Keratinocyte (primary cell): ENCODE measurements around the gene NHERF2. TPM values are rescaled to one million over a fixed set of nuclear protein-coding genes. Genes with fewer than 3 reads are reported as not detected.
A peak's percentile ranks its signal among the peaks of the same experiment; 100 is the strongest.

ENCODE experiments used
- DNase-seq: peaks from one replicate; pipeline ENCODE4 v3.0.0-alpha.2; 2011; ENCODE audit warnings: low read depth, missing footprints, low spot score
- FAIRE-seq: peaks from 2 replicates; lab custom pipeline; 2011; peaks lifted over from hg19 to GRCh38; lab: Jason Lieb, UNC
- H2AFZ ChIP-seq: 2 replicates; pipeline ENCODE4 v1.6.0; 2012; ENCODE audit warnings: low read length, control low read depth, inconsistent platforms; ENCODE audit not compliant: control insufficient read depth
- H3K27ac ChIP-seq: 2 replicates; pipeline ENCODE4 v1.5.1; 2011; ENCODE audit warnings: low read length; ENCODE audit not compliant: control insufficient read depth, insufficient read depth
- H3K27me3 ChIP-seq: 3 replicates; pipeline ENCODE4 v1.6.0; 2011; ENCODE audit warnings: low read length; ENCODE audit not compliant: control insufficient read depth, insufficient read depth; ENCODE audit errors: extremely low read depth
- H3K36me3 ChIP-seq, 2 experiments: 2 replicates in 1 of 2; 3 replicates in 1 of 2; pipeline ENCODE4 v1.5.1; 2011; ENCODE audit warnings: low read length in 2 of 2, mild to moderate bottlenecking in 1 of 2; ENCODE audit not compliant: control insufficient read depth in 2 of 2, insufficient read depth in 2 of 2; ENCODE audit errors: extremely low read depth in 1 of 2
- H3K4me1 ChIP-seq: 3 replicates; pipeline ENCODE4 v1.5.1; 2011; ENCODE audit warnings: low read length; ENCODE audit not compliant: control insufficient read depth, insufficient read depth; ENCODE audit errors: extremely low read depth
- H3K4me2 ChIP-seq: 3 replicates; pipeline ENCODE4 v1.6.0; 2011; ENCODE audit warnings: low read depth, low read length; ENCODE audit not compliant: control insufficient read depth, insufficient read depth; ENCODE audit errors: extremely low read depth
- H3K4me3 ChIP-seq, 3 experiments: fragments of 200-600 bp in 1 of 3; sonication (generic) in 1 of 3; 2 replicates in 2 of 3; 3 replicates in 1 of 3; pipeline ENCODE4 v1.5.1; 2011 to 2016; ENCODE audit warnings: low read length in 3 of 3, mild to moderate bottlenecking in 3 of 3, control low read depth in 2 of 3, inconsistent platforms in 1 of 3, low read depth in 1 of 3, mixed read lengths in 1 of 3, mixed run types in 1 of 3, moderate library complexity in 1 of 3; ENCODE audit not compliant: control insufficient read depth in 2 of 3, insufficient read depth in 2 of 3; ENCODE audit errors: extremely low read depth in 1 of 3
- H3K79me2 ChIP-seq: 2 replicates; pipeline ENCODE4 v1.6.0; 2012; ENCODE audit warnings: low read length; ENCODE audit not compliant: control insufficient read depth, insufficient read depth
- H3K9ac ChIP-seq: 3 replicates; pipeline ENCODE4 v1.6.0; 2011; ENCODE audit warnings: low read length; ENCODE audit not compliant: control insufficient read depth, insufficient read depth; ENCODE audit errors: extremely low read depth
- H3K9me1 ChIP-seq: 3 replicates; pipeline ENCODE4 v1.6.0; 2011; ENCODE audit warnings: low read length; ENCODE audit not compliant: control insufficient read depth, insufficient read depth; ENCODE audit errors: extremely low read depth
- H3K9me3 ChIP-seq: 2 replicates; pipeline ENCODE4 v1.5.1; 2012; ENCODE audit warnings: low read depth, low read length; ENCODE audit not compliant: control insufficient read depth
- H4K20me1 ChIP-seq: 3 replicates; pipeline ENCODE4 v1.6.0; 2011; ENCODE audit warnings: low read length; ENCODE audit not compliant: control insufficient read depth, insufficient read depth; ENCODE audit errors: extremely low read depth
- EZH2 ChIP-seq: IDR thresholded peaks from one replicate; pipeline ENCODE4 v1.6.1; 2012; ENCODE audit warnings: inconsistent platforms, mild to moderate bottlenecking, low read length, moderate library complexity
- dilution Hi-C: fragments of 300-500 bp; cut with MboI; formaldehyde crosslinking; loops from one replicate; pipeline ENCODE4 v1.7.0; 2020; ENCODE audit warnings: low sequenced_read_pairs; ENCODE audit not compliant: extremely low pct_ligation_motif_present
- polyA plus RNA-seq, 5 experiments: library from polyadenylated mRNA; depleted of rRNA in 3 of 5; stranded (reverse) in 3 of 5; stranded (forward) in 1 of 5; unstranded in 1 of 5; fragments of >200 nt; gene quantifications; 1 replicate in 1 of 5; 2 replicates in 3 of 5; 3 replicates in 1 of 5; pipeline versions ENCODE4 v1.2.1 to v1.2.3, GENCODE V29; 2011 to 2012; ENCODE audit warnings: missing spikeins in 2 of 5, low read depth in 1 of 5, low replicate concordance in 1 of 5
- TF ChIP-seq, protein P1 (sequence below), 3 experiments: IDR thresholded peaks in 1 of 3; conservative IDR thresholded peaks in 1 of 3; optimal IDR thresholded peaks in 1 of 3; 2 replicates in 2 of 3; 3 replicates in 1 of 3; pipeline versions ENCODE3 to v1.5.1; 2011; ENCODE audit warnings: low read length in 3 of 3, mild to moderate bottlenecking in 3 of 3, moderate library complexity in 2 of 3, control low read depth in 1 of 3, inconsistent platforms in 1 of 3; ENCODE audit not compliant: insufficient read depth in 2 of 3; ENCODE audit errors: extremely low read depth in 1 of 3

Gene NHERF2
- polyA plus RNA-seq, 1 donor (not counting 4 experiments of a cell fraction or from before 2014, with no cell fraction given) = 5.9 TPM

GRCh38 chr16:2005646-2006045, 21.1 kb upstream of the NHERF2 start:
- H3K27ac ChIP-seq = no peak overlapping the region
- peaks cover 58% of the 10 kb centered on the region for H4K20me1 ChIP-seq
- H3K9me3 ChIP-seq = no peaks in the 10 kb centered on the region
- FAIRE-seq (no peak), DNase-seq (no peak)
- no peak overlapping the region for H3K4me3 ChIP-seq
- peaks cover 22 to 67% of the 10 kb centered on the region in 2 experiments for H3K36me3 ChIP-seq
- dilution Hi-C loops = no loop called here
- no peak overlapping the region for H2AFZ ChIP-seq
- peaks cover under 1% of the 10 kb centered on the region for H3K9me1 ChIP-seq
- no peaks in the 10 kb centered on the region for H3K27me3 ChIP-seq
- H3K4me1 ChIP-seq = peaks cover 35% of the 10 kb centered on the region
- no peak overlapping the region for H3K9ac ChIP-seq
- peaks cover 86% of the 10 kb centered on the region for H3K79me2 ChIP-seq
- H3K4me2 ChIP-seq = no peak overlapping the region
- TF ChIP-seq EZH2 = no peak
- TF ChIP-seq, protein P1, sequence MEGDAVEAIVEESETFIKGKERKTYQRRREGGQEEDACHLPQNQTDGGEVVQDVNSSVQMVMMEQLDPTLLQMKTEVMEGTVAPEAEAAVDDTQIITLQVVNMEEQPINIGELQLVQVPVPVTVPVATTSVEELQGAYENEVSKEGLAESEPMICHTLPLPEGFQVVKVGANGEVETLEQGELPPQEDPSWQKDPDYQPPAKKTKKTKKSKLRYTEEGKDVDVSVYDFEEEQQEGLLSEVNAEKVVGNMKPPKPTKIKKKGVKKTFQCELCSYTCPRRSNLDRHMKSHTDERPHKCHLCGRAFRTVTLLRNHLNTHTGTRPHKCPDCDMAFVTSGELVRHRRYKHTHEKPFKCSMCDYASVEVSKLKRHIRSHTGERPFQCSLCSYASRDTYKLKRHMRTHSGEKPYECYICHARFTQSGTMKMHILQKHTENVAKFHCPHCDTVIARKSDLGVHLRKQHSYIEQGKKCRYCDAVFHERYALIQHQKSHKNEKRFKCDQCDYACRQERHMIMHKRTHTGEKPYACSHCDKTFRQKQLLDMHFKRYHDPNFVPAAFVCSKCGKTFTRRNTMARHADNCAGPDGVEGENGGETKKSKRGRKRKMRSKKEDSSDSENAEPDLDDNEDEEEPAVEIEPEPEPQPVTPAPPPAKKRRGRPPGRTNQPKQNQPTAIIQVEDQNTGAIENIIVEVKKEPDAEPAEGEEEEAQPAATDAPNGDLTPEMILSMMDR (optimal IDR thresholded peaks at IDR 0.05 in 1 of 3, IDR thresholded peaks at IDR 0.05 in 1 of 3, conservative IDR thresholded peaks at IDR 0.05 in 1 of 3; ENCODE audit: extremely low read depth in 1 of 3, insufficient read depth in 2 of 3, low read length in 3 of 3) = no peak

GRCh38 chr16:2006317-2006716, 20.4 kb upstream of the NHERF2 start:
- no peak overlapping the region for H3K9ac ChIP-seq
- peak overlapping the region in 1 of 3 experiments; percentile 20 for H3K4me3 ChIP-seq
- FAIRE-seq (no peak), DNase-seq (no peak)
- H4K20me1 ChIP-seq = peaks cover 57% of the 10 kb centered on the region
- peaks cover 2% of the 10 kb centered on the region for H3K9me1 ChIP-seq
- no peak overlapping the region for H2AFZ ChIP-seq
- no peaks in the 10 kb centered on the region for H3K9me3 ChIP-seq
- no peak for TF ChIP-seq EZH2
- TF ChIP-seq, protein P1 (optimal IDR thresholded peaks at IDR 0.05 in 1 of 3, IDR thresholded peaks at IDR 0.05 in 1 of 3, conservative IDR thresholded peaks at IDR 0.05 in 1 of 3; ENCODE audit: extremely low read depth in 1 of 3, insufficient read depth in 2 of 3, low read length in 3 of 3) = no peak
- H3K36me3 ChIP-seq = peaks cover 16 to 61% of the 10 kb centered on the region in 2 experiments
- no peak overlapping the region for H3K4me2 ChIP-seq
- no peak overlapping the region for H3K27ac ChIP-seq
- dilution Hi-C loops = no loop called here
- H3K79me2 ChIP-seq = peaks cover 87% of the 10 kb centered on the region
- H3K27me3 ChIP-seq = no peaks in the 10 kb centered on the region
- H3K4me1 ChIP-seq = peaks cover 36% of the 10 kb centered on the region
